Fibroblast of villous mesenchyme (primary cell): ENCODE data around the gene NLGN2. TPM values are rescaled to one million over a fixed set of nuclear protein-coding genes. Genes with fewer than 3 reads are reported as not detected.

Experiments used
- DNase-seq: peaks from one replicate; pipeline ENCODE4 v3.0.0-alpha.2; 2010; ENCODE audit warnings: low read depth
- H3K4me3 ChIP-seq: 2 replicates; pipeline ENCODE4 v1.5.1; 2011; ENCODE audit warnings: low read depth, mild to moderate bottlenecking, low read length
- total RNA-seq: library from RNA; depleted of rRNA; stranded (reverse); fragments of >200 nt; gene quantifications from 2 replicates; pipeline ENCODE4 v1.2.3, GENCODE V29; 2012
- TF ChIP-seq, protein P1 (sequence below): IDR thresholded peaks from 2 replicates; pipeline ENCODE4 v1.5.1; 2012; ENCODE audit warnings: low read depth, mild to moderate bottlenecking, low read length; ENCODE audit not compliant: insufficient read depth

NLGN2 gene
- total RNA-seq, 1 donor = 9.5 TPM

- TF ChIP-seq, protein P1, sequence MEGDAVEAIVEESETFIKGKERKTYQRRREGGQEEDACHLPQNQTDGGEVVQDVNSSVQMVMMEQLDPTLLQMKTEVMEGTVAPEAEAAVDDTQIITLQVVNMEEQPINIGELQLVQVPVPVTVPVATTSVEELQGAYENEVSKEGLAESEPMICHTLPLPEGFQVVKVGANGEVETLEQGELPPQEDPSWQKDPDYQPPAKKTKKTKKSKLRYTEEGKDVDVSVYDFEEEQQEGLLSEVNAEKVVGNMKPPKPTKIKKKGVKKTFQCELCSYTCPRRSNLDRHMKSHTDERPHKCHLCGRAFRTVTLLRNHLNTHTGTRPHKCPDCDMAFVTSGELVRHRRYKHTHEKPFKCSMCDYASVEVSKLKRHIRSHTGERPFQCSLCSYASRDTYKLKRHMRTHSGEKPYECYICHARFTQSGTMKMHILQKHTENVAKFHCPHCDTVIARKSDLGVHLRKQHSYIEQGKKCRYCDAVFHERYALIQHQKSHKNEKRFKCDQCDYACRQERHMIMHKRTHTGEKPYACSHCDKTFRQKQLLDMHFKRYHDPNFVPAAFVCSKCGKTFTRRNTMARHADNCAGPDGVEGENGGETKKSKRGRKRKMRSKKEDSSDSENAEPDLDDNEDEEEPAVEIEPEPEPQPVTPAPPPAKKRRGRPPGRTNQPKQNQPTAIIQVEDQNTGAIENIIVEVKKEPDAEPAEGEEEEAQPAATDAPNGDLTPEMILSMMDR = no peak
- no peak overlapping the region for H3K4me3 ChIP-seq
- no peak for DNase-seq
These were observed 645 bp downstream of the NLGN2 start for GRCh38 chr17:7408252-7408727.

GRCh38 chr17:7408863-7409262, 1.2 kb downstream of the NLGN2 start:
- no peak overlapping the region for H3K4me3 ChIP-seq
- TF ChIP-seq, protein P1 = no peak
- DNase-seq = no peak

DNA sequence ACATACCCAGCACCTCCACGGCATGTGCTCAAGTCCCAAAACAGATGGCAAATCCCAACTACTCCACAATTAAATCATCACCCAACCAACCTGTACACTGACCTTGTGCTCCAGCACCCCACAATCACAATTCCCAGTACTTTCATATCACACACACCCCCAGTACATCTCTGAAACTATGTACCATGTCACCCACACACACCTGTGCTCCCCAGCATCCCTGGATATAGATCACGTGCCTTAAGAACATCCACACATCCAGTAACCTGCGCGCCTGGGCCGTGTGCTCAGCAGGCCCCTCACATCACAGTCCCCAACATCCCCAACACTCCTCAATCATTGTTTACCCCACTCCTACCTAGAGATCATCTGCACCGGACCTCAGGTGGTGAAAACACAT, 2.1 kb downstream of the NLGN2 start:
- TF ChIP-seq, protein P1 = no peak
- no peak for DNase-seq

DNA sequence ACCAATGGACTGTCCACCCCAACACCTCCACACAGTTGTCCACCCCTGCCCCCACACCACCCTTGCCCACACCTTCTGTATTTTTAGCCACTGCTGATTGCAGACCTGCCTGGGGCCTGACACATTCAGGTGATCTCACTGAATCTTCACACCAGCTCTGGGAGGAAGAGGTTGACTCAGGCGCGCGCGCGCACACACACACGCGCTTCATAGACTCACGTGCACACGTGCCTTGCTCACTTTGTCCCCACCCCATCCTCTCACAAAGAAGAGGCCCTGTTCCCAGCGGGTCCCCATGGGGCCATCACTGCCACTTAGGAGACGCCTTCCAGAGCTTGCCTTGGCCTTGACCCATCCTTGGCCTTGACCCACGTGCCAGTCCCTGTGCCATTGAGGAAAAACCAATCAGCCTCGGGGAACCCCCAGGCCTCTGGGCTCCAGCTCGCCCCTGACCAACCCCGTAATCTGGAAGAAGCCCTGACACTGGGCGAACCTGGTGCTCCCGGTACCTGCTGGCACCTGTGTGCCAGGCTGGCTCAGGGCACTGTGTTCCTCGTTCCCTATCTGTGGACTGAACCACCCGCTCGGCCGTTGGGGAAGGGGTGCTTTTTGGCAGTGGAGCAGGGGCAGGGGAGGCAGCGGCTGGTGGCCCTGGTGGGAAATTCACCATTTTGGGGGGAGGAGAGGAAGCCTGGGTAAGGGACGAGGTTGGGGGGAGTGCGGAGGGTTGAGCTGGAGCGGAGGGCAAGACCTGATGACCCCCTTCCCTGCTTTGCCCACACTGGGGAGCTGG, 3.2 kb downstream of the NLGN2 start:
- DNase-seq = no peak
- no peak overlapping the region for H3K4me3 ChIP-seq
- TF ChIP-seq, protein P1 = no peak

More for the DNA sequence above, 2.1 kb downstream of the NLGN2 start:
- no peak overlapping the region for H3K4me3 ChIP-seq

DNA sequence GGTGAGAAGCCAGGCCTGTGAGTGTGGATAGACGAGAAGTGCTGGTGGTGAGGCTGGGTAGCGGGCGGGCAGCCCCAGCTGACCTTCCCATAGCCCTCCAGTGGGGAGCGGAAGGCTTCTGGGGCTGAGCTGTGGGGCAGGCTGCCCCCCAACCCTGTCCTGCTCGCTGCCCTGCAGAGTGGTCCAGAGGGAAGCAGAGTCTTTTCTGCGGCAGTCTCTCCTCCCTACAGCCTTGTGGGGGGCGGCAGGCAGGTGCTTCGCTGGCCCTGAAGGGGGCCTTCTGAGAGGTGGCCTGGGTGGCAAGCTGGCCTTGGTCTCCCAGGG, 3.7 kb downstream of the NLGN2 start:
- DNase-seq = no peak
- no peak overlapping the region for H3K4me3 ChIP-seq
- TF ChIP-seq, protein P1 = no peak

DNA sequence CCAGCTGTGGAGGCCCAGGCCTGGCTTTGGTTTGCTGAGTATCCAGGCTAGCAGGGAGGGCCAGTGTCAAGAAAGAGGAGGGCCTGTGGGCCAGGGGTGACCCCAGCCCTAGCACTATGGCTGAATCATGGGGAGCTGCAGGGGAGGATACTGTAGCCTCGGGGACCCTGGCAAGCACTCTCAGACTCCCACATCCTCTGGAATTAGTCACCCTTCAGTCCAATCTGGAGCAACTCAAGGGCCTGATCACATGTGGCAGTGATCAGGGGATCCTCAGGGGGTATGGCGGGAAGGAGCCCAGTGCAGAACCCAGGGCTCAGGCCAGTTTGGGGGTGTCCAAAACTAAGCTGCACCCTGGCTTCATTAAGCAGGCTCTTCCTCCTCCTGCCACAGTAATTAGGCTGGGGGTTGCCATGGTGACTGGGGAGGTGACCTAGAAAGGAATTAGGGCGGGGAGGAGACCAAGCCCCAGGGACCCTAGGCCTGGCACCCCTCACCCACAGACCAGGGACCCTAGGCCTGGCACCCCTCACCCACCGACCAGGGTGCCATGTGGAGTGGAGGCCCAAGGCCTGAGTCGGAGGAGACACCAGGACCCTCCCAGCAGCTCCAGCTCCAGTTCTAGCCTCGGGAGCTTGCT, 5.8 kb downstream of the NLGN2 start:
- TF ChIP-seq, protein P1 = no peak
- peak; percentile 69 for DNase-seq

More for the DNA sequence above, 5.8 kb downstream of the NLGN2 start:
- no peak overlapping the region for H3K4me3 ChIP-seq
